Measurements from ENCODE around the gene KLHDC4.

DNA sequence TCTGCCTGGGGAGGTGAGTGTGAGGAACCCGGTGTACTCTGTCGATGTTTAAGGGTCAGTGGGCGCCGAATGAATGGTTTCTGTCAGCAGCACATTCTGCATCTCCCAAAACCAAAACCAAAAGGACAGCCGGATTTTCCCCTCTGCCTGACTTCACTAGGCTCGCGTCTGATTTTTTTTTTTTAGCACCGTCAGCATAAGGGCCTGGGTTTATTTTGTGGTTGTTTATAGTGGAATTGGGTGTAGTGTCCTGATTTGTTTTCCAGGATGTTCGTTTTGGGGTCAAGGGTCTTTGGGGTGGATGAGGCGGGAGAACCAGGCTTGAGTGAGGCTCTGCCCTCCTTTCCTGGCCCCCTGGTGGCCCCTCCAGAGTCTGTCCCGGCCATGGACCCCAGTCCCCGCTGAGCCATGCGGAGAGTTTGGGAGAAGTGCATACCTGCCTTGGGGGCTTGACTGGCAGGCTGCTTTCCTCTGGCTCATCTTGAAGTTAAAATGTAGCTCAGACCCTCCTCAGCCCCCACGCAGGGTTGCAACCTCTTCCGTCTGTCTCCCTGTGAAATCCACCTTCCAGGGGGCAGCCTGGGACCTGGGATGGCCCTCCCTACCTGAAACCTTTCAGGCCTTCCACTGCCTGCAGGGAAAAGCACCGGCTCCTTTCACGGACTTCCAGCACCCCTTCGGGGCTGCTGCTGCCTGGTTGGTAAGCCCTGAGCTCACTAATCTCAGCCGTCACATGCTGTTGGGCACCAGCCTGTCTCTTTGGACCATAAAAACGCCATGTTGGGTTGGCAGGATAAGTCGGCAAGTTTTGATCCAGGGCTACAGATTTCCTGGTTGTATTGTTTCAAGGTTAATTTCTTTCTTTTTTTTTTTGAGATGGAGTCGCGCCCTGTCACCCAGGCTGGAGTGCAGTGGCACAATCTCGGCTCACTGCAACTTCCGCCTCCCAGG, 103.3 kb downstream of the KLHDC4 start:
- no peak for TF ChIP-seq CTCF (IDR thresholded peaks at IDR 0.05)
- TF ChIP-seq POLR2A (IDR thresholded peaks at IDR 0.05) = no peak
